ENCODE results near the gene MRFAP1. TPM values are rescaled to one million over a fixed set of nuclear protein-coding genes. Genes with fewer than 3 reads are reported as not detected.

MRFAP1 gene
- total RNA-seq, 2 donors from 2014 or later = 131 to 243 TPM

DNA sequence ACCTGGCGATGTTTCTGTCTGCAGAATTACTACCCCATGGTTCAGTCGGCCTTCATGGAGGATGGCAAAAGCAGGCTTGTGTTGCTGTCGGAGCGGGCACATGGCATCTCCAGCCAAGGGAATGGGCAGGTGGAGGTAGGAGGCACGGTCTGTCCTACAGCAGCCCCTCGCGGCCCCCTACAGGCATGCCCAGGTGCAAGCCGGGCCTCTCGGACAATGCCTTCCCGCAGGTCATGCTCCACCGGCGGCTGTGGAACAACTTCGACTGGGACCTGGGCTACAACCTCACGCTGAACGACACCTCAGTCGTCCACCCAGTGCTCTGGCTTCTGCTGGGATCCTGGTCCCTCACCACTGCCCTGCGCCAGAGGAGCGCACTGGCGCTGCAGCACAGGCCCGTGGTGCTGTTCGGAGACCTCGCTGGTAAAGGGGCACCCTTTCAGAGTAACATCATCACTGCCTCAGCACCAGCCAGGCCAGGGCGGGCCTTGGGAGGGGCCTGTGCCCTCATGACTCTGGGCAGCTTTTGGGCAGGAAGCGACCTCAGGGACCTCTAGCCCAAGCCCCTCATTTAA is 29.5 kb upstream of the MRFAP1 start:
- H3K4me3 ChIP-seq = no peak overlapping the region
- no peak for ATAC-seq (ENCODE audit: insufficient number of reproducible peaks, low FRiP score, low read depth)

DNA sequence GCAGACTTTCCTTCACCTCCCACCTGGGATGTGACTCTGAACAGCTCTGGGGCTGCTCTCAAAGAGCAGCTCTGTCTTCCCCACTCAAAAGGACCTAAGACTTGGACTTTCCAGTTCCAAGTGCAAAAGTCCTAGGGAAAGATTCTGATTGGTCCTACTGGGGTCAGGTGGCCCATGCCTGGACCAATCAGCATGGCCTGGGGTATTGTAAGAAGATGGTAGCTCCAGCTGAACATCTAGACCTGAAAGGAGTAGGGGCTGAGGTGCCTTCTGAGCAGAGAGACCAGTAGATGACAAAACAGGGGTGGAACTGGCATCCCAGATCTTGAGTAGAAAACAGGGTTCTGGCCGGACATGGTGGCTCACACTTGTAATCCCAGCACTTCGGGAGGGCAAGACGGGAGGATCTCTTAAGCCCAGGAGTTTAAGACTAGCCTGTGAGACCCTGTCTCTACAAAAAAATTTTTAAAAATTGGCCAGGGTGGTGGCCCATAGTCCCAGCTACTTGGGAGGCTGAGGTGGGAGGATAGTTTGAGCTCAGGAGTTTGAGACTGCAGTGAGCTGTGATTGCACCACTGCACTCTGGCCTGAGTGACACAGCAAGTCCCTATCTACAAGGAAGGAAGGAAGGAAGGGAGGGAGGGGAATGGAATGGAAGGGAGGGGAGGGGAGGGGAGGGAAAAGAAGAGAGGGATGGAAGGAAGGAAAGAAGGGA is 27.4 kb upstream of the MRFAP1 start:
- H3K36me3 ChIP-seq = peaks cover 60% of the 10 kb centered on the region
- TF ChIP-seq, protein P1, sequence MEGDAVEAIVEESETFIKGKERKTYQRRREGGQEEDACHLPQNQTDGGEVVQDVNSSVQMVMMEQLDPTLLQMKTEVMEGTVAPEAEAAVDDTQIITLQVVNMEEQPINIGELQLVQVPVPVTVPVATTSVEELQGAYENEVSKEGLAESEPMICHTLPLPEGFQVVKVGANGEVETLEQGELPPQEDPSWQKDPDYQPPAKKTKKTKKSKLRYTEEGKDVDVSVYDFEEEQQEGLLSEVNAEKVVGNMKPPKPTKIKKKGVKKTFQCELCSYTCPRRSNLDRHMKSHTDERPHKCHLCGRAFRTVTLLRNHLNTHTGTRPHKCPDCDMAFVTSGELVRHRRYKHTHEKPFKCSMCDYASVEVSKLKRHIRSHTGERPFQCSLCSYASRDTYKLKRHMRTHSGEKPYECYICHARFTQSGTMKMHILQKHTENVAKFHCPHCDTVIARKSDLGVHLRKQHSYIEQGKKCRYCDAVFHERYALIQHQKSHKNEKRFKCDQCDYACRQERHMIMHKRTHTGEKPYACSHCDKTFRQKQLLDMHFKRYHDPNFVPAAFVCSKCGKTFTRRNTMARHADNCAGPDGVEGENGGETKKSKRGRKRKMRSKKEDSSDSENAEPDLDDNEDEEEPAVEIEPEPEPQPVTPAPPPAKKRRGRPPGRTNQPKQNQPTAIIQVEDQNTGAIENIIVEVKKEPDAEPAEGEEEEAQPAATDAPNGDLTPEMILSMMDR (IDR thresholded peaks at IDR 0.05) = no peak
- no peak overlapping the region for H3K27ac ChIP-seq
- DNase-seq (ENCODE audit: low spot score) (no peak), ATAC-seq (ENCODE audit: insufficient number of reproducible peaks, low FRiP score, low read depth) (no peak)
- no peak overlapping the region for H3K4me3 ChIP-seq
- H3K4me1 ChIP-seq (ENCODE audit: control insufficient read depth in 1 of 2, low read depth in 2 of 2) = no peaks in the 10 kb centered on the region
- H3K27me3 ChIP-seq (replicated peaks; ENCODE audit: insufficient read depth) = no peaks in the 10 kb centered on the region
- H3K9me3 ChIP-seq = no peaks in the 10 kb centered on the region

More for the DNA sequence above, 29.5 kb upstream of the MRFAP1 start:
- H3K27me3 ChIP-seq (replicated peaks; ENCODE audit: insufficient read depth) = no peaks in the 10 kb centered on the region
- no peak overlapping the region for H3K27ac ChIP-seq
- no peak for DNase-seq (ENCODE audit: low spot score)
- TF ChIP-seq, protein P1 (IDR thresholded peaks at IDR 0.05) = no peak
- H3K9me3 ChIP-seq = no peaks in the 10 kb centered on the region
- H3K36me3 ChIP-seq = peaks cover 60% of the 10 kb centered on the region
- no peaks in the 10 kb centered on the region for H3K4me1 ChIP-seq (ENCODE audit: control insufficient read depth in 1 of 2, low read depth in 2 of 2)

DNA sequence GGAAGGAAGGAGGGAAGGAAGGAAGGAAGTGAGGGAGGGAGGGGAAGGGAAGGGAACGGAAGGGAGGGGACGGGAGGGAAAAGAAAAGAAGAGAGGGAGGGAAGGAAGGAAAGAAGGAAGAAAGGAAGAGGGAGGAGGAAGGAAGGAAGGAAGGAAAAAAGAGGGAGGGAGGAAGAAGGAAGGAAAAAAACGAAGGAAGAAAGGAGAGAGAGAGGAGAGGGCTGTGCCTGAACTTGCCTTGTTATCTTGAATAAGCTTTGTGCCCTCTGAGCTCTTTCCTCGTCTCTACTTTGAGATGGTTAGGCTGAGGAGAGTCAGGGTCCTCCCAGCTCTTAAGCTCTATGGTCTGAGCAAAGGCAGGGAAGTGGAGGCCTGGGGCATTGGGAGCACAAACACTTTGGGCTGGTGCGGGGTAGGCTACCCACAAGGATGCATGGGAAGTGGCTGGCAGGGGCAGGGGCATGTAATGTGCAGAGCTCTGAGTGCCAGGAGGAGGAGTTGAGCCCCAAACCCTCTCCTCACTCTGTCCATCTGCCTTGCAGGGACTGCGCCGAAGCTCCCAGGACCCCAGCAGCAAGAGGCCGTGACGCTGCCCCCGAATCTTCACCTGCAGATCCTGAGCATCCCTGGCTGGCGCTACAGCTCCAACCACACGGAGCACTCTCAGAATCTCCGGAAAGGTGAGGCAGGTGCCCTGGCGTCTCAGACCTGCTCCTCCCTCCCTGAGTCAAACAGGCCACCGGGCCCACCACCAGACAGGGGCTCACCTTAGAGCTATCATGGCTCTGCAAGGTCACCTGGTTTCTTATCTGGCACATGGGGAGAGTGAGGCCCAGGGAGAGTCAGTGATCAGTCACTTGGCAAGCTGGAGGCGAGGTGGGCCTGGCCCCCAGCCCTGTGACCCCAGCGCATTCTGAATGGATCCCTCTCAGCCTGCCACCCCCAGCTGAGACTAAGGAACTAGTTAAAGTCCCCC is 26.5 kb upstream of the MRFAP1 start:
- H3K36me3 ChIP-seq = peaks cover 61% of the 10 kb centered on the region
- H3K9me3 ChIP-seq = no peaks in the 10 kb centered on the region
- H3K4me1 ChIP-seq (ENCODE audit: control insufficient read depth in 1 of 2, low read depth in 2 of 2) = no peaks in the 10 kb centered on the region
- no peak for DNase-seq (ENCODE audit: low spot score)
- no peaks in the 10 kb centered on the region for H3K27me3 ChIP-seq (replicated peaks; ENCODE audit: insufficient read depth)
- no peak overlapping the region for H3K27ac ChIP-seq
- no peak overlapping the region for H3K4me3 ChIP-seq
- TF ChIP-seq, protein P1 (IDR thresholded peaks at IDR 0.05) = no peak
- no peak for ATAC-seq (ENCODE audit: insufficient number of reproducible peaks, low FRiP score, low read depth)

DNA sequence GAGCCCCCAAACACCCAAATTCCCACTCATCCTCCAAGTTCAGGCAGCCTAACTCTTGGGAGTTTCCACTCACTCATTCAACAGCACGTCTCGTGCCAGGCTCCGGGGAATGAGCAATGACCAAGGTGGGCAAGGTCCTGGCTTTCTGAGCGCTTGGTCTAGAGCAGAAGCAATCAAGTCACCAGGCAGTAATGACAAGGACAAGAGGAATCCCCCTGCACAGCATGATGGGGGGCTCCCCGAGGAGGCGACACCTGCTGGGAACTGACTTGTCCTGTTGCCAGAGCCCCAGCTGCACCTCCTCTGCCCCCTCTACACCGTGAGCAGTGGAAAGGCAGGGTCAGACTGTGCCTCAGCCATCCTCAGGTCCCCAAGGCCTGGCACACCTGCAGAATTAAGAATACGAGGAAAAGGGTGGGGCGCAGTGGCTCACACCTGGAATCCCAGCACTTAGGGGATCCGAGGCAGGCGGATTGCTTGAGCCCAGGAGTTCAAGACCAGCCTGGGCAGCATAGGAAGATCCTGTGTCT is 25.7 kb upstream of the MRFAP1 start:
- peaks cover 63% of the 10 kb centered on the region for H3K36me3 ChIP-seq

More for the DNA sequence above, 25.7 kb upstream of the MRFAP1 start:
- H3K9me3 ChIP-seq = no peaks in the 10 kb centered on the region
- TF ChIP-seq, protein P1 (IDR thresholded peaks at IDR 0.05) = no peak
- DNase-seq (ENCODE audit: low spot score) (no peak), ATAC-seq (ENCODE audit: insufficient number of reproducible peaks, low FRiP score, low read depth) (no peak)
- no peaks in the 10 kb centered on the region for H3K4me1 ChIP-seq (ENCODE audit: control insufficient read depth in 1 of 2, low read depth in 2 of 2)
- no peak overlapping the region for H3K27ac ChIP-seq
- no peaks in the 10 kb centered on the region for H3K27me3 ChIP-seq (replicated peaks; ENCODE audit: insufficient read depth)
- no peak overlapping the region for H3K4me3 ChIP-seq
